Uterus (tissue), 2 donors: ENCODE results near the gene BCL2L1.
"Not testable (repeated sequence)": the region's sequence is repeated elsewhere in the genome, so short reads cannot be mapped to it uniquely, and the experiment has no call there.

ENCODE experiments used
- CTCF ChIP-seq, 4 experiments: fragments of 200-600 bp in 2 of 4; fragments of 450-650 bp in 2 of 4; sonication (generic) in 2 of 4; IDR thresholded peaks; one replicate each; pipeline ENCODE4 v1.5.1; 2016 to 2019; ENCODE audit warnings: antibody characterized with exemption in 4 of 4, mild to moderate bottlenecking in 2 of 4, moderate library complexity in 1 of 4
- POLR2A ChIP-seq, 2 donors: fragments of 450-650 bp; IDR thresholded peaks; one replicate each; pipeline ENCODE4 v1.6.1; 2016; ENCODE audit warnings: antibody characterized with exemption in 2 of 2, mild to moderate bottlenecking in 1 of 2, moderate library complexity in 1 of 2

GRCh38 chr20:31628057-31628456 is 94.6 kb downstream of the BCL2L1 start:
- TF ChIP-seq POLR2A, CTCF (IDR thresholded peaks at IDR 0.05): not testable (repeated sequence)
